OCI-LY7 (cell line): ENCODE results near the gene CLCN2. TPM values are rescaled to one million over a fixed set of nuclear protein-coding genes. Genes with fewer than 3 reads are reported as not detected.

Experiments used
- BruUV-seq: library from RNA; stranded (reverse); fragments of 400-500 nt; replicated peaks from 2 replicates; lab custom pipeline; 2021; lab: Mats Ljungman, UMichigan
- CTCF ChIA-PET: fragments of 300-600 bp; sonication (Branson Sonifier 250); formaldehyde crosslinking; loops from one replicate; lab custom pipeline; 2022; ENCODE audit warnings: antibody characterized with exemption; ENCODE audit not compliant: unreplicated experiment; lab: Charles Lee
- POLR2A ChIA-PET: fragments of 300-600 bp; sonication (Branson Sonifier 250); formaldehyde crosslinking; loops from one replicate; lab custom pipeline; 2022; ENCODE audit warnings: antibody characterized with exemption; lab: Charles Lee
- DNase-seq: peaks from one replicate; pipeline ENCODE4 v3.0.0-alpha.2; 2015; ENCODE audit warnings: low spot score
- H2AFZ ChIP-seq: fragments of 200-600 bp; sonication (generic), shearing (Covaris generic); 2 replicates; pipeline ENCODE4 v1.6.1; 2014; ENCODE audit warnings: mild to moderate bottlenecking, antibody characterized with exemption, low read length, moderate library complexity
- H3K27ac ChIP-seq: fragments of 200-600 bp; sonication (generic); 2 replicates; pipeline ENCODE4 v1.5.1; 2014; ENCODE audit warnings: mixed run types, low read depth, mild to moderate bottlenecking, moderate library complexity, low read length, inconsistent platforms; ENCODE audit not compliant: poor library complexity, severe bottlenecking
- H3K36me3 ChIP-seq: fragments of 200-600 bp; sonication (generic); 2 replicates; pipeline ENCODE4 v1.6.1; 2014; ENCODE audit warnings: mild to moderate bottlenecking, antibody characterized with exemption, low read length, moderate library complexity, mixed read lengths; ENCODE audit not compliant: insufficient read depth
- H3K4me1 ChIP-seq: fragments of 200-600 bp; sonication (generic); 2 replicates; pipeline ENCODE4 v1.5.1; 2014; ENCODE audit warnings: mild to moderate bottlenecking, low read length; ENCODE audit not compliant: insufficient read depth, poor library complexity, severe bottlenecking
- H3K4me2 ChIP-seq: fragments of 200-600 bp; sonication (generic); 2 replicates; pipeline ENCODE4 v1.6.1; 2014; ENCODE audit warnings: mild to moderate bottlenecking, low read length
- H3K4me3 ChIP-seq: fragments of 200-600 bp; sonication (generic); 2 replicates; pipeline ENCODE4 v1.5.1; 2014; ENCODE audit warnings: mild to moderate bottlenecking, low read depth, low read length; ENCODE audit not compliant: poor library complexity, severe bottlenecking
- H3K79me2 ChIP-seq: fragments of 200-600 bp; sonication (generic); 2 replicates; pipeline ENCODE4 v1.6.1; 2016; ENCODE audit warnings: low read depth, mild to moderate bottlenecking, low read length, moderate library complexity, mixed read lengths; ENCODE audit not compliant: insufficient read depth
- H3K9me2 ChIP-seq: fragments of 200-600 bp; sonication (generic); 2 replicates; pipeline ENCODE4 v1.6.1; 2016; ENCODE audit warnings: mild to moderate bottlenecking, low read length, mixed read lengths; ENCODE audit not compliant: insufficient read depth
- H3K9me3 ChIP-seq: fragments of 200-600 bp; sonication (generic); 2 replicates; pipeline ENCODE4 v1.6.1; 2014; ENCODE audit warnings: mild to moderate bottlenecking, mixed run types, low read length, mixed read lengths
- H4K20me1 ChIP-seq: fragments of 200-600 bp; sonication (generic); 2 replicates; pipeline ENCODE4 v1.6.1; 2014; ENCODE audit warnings: mild to moderate bottlenecking, antibody characterized with exemption, low read length, moderate library complexity, mixed read lengths; ENCODE audit not compliant: insufficient read depth
- CTCF ChIP-seq: fragments of 200-600 bp; sonication (generic); conservative IDR thresholded peaks from 2 replicates; pipeline ENCODE4 v1.5.1; 2014; ENCODE audit warnings: mild to moderate bottlenecking, antibody characterized with exemption, low read length, moderate library complexity, mixed read lengths
- EZH2phosphoT487 ChIP-seq: fragments of 200-600 bp; sonication (generic); IDR thresholded peaks from 2 replicates; pipeline ENCODE4 v1.6.1; 2018; ENCODE audit warnings: low read depth, borderline replicate concordance, mild to moderate bottlenecking, mixed run types, antibody characterized with exemption, low read length, moderate library complexity, mixed read lengths
- intact Hi-C: fragments of 100-400 bp; cut with micrococcal nuclease; formaldehyde crosslinking; loops from one replicate; pipeline ENCODE4 v1.10.0; 2022; ENCODE audit not compliant: unreplicated experiment
- total RNA-seq, 2 experiments: library from RNA; depleted of rRNA in 1 of 2; stranded (reverse); fragments of >200 nt in 1 of 2; shearing (Covaris generic) in 1 of 2; gene quantifications; 2 replicates each; pipeline ENCODE4 v1.2.3, GENCODE V29; 2014 to 2022

CLCN2 gene
- total RNA-seq, 2 experiments from 2014 or later: 4.2 to 15.0 TPM

- no peak for DNase-seq
- Histone ChIP-seq H2AFZ (no peak overlapping the region), H4K20me1 (peaks cover 5% of the 10 kb centered on the region; the same call in 1 of the 2 replicates), H3K9me2 (no peaks in the 10 kb centered on the region), H3K36me3 (peaks cover 98% of the 10 kb centered on the region), H3K9me3 (no peaks in the 10 kb centered on the region), H3K4me3 (no peak overlapping the region), H3K4me1 (no peaks in the 10 kb centered on the region), H3K4me2 (no peak overlapping the region), H3K79me2 (no peaks in the 10 kb centered on the region), H3K27ac (no peak overlapping the region)
- TSS peak; percentile 18 for BruUV-seq
- ChIA-PET CTCF (interaction anchor here (0.6 kb wide), 1 partner anchor 1486 kb away, joined by 3 read pairs; no protein-coding TSS in a partner anchor), POLR2A (no interaction called here)
- intact Hi-C loops: no loop called here
- TF ChIP-seq CTCF: no peak
- TF ChIP-seq EZH2phosphoT487: no peak
These were observed 34.2 kb downstream of the CLCN2 start for GRCh38 chr3:184327171-184327570.

GRCh38 chr3:184325715-184326369 is 35.6 kb downstream of the CLCN2 start:
- Histone ChIP-seq H3K4me3 (no peak overlapping the region), H3K36me3 (peaks cover 98% of the 10 kb centered on the region), H3K9me2 (no peaks in the 10 kb centered on the region), H3K4me1 (no peaks in the 10 kb centered on the region), H3K79me2 (no peaks in the 10 kb centered on the region), H3K9me3 (no peaks in the 10 kb centered on the region), H3K27ac (no peak overlapping the region), H3K4me2 (no peak overlapping the region), H4K20me1 (peaks cover 5% of the 10 kb centered on the region; the same call in 1 of the 2 replicates), H2AFZ (no peak overlapping the region)
- intact Hi-C loops: no loop called here
- no TSS peak for BruUV-seq
- TF ChIP-seq CTCF: no peak
- no peak for TF ChIP-seq EZH2phosphoT487
- ChIA-PET CTCF (interaction anchor here (0.7 kb wide), 1 partner anchor 10 kb away, joined by 3 read pairs; no protein-coding TSS in a partner anchor), POLR2A (no interaction called here)
- DNase-seq: no peak

- BruUV-seq: no TSS peak
- Histone ChIP-seq H3K36me3 (peaks cover 100% of the 10 kb centered on the region), H2AFZ (no peak overlapping the region), H3K4me3 (no peak overlapping the region), H3K27ac (no peak overlapping the region), H3K79me2 (no peaks in the 10 kb centered on the region), H4K20me1 (peaks cover 9% of the 10 kb centered on the region; the same call in 1 of the 2 replicates), H3K9me3 (no peaks in the 10 kb centered on the region), H3K4me1 (no peaks in the 10 kb centered on the region), H3K4me2 (no peak overlapping the region), H3K9me2 (no peaks in the 10 kb centered on the region)
- POLR2A ChIA-PET: no interaction called here
- TF ChIP-seq CTCF (no peak), EZH2phosphoT487 (no peak)
- DNase-seq: no peak
- CTCF ChIA-PET: interaction anchor here (0.7 kb wide), 1 partner anchor 10 kb away, joined by 3 read pairs; no protein-coding TSS in a partner anchor
- intact Hi-C loops: no loop called here
These were observed 36.1 kb downstream of the CLCN2 start for GRCh38 chr3:184325269-184325668.
